T-helper 2 cell treated with Interferon-gamma antibody and Interleukin-4, amounts not matched to agents 100 ng/mL and 5 ng/mL, for 36 hours (primary cell): ENCODE measurements around the gene XPO4. TPM values are rescaled to one million over a fixed set of nuclear protein-coding genes. Genes with fewer than 3 reads are reported as not detected.

ENCODE experiments used
- intact Hi-C: fragments of 100-400 bp; cut with micrococcal nuclease; formaldehyde crosslinking; loops from one replicate; pipeline ENCODE4 v1.15.1; 2023
- total RNA-seq: library from RNA; stranded (reverse); gene quantifications from 2 replicates; pipeline ENCODE4 v1.2.3, GENCODE V29; 2022

The XPO4 gene
- total RNA-seq, 1 donor from 2014 or later, result 21.4 TPM

- intact Hi-C loops, result no loop called here
These were observed 172.6 kb downstream of the XPO4 start for GRCh38 chr13:20729633-20730585.

- intact Hi-C loops, result no loop called here
These were observed 173.8 kb downstream of the XPO4 start for GRCh38 chr13:20728579-20729311.

- intact Hi-C loops, result no loop called here
These were observed 174.7 kb downstream of the XPO4 start for GRCh38 chr13:20727856-20728255.

Other genes with a start within 250 kb of the XPO4 start
- gene IL17D, start 199.0 kb downstream of the XPO4 start, total RNA-seq, result 0.09 and 0.18 TPM in 2 replicates
- gene EEF1AKMT1, start 128.8 kb downstream of the XPO4 start, total RNA-seq, result 8.1 and 9.9 TPM in 2 replicates
- gene LATS2, start 158.8 kb upstream of the XPO4 start, total RNA-seq, result 1.1 and 2.2 TPM in 2 replicates
- gene SAP18, start 237.4 kb upstream of the XPO4 start, total RNA-seq, result 188 and 196 TPM in 2 replicates